Measurements from ENCODE around the gene IL11RA. TPM values are rescaled to one million over a fixed set of nuclear protein-coding genes. Genes with fewer than 3 reads are reported as not detected.

Gene IL11RA
- total RNA-seq, 2 experiments from 2014 or later = 18.3 to 21.3 TPM

- peaks cover 3% of the 10 kb centered on the region for H3K36me3 Mint-ChIP-seq (ENCODE audit: low read depth)
- H3K27me3 Mint-ChIP-seq = no peaks in the 10 kb centered on the region
- ATAC-seq (no peak), DNase-seq (no peak)
- ChIA-PET POLR2A (no interaction called here), CTCF (interaction anchor here (0.6 to 2.9 kb wide), 6 partner anchors 15 to 320 kb away, joined by 3 to 26 read pairs (median 3); no protein-coding TSS in a partner anchor)
- no peaks in the 10 kb centered on the region for H3K9me3 Mint-ChIP-seq (ENCODE audit: low read depth)
- H3K4me3 Mint-ChIP-seq = no peak overlapping the region
- H3K4me1 Mint-ChIP-seq = peaks cover 9% of the 10 kb centered on the region
- intact Hi-C loops (cut with DNase I, micrococcal nuclease) = no loop called here
- no peak overlapping the region for H3K27ac Mint-ChIP-seq
These were observed 34.7 kb downstream of the IL11RA start for GRCh38 chr9:34686732-34687131.

GRCh38 chr9:34687276-34688030, 35.5 kb downstream of the IL11RA start:
- intact Hi-C loops (cut with DNase I, micrococcal nuclease) = no loop called here
- ChIA-PET CTCF (interaction anchor here (1.4 to 2.9 kb wide), 3 partner anchors 14 to 311 kb away, joined by 3 to 26 read pairs (median 4); no protein-coding TSS in a partner anchor), POLR2A (no interaction called here)
- DNase-seq (no peak), ATAC-seq (no peak)
- H3K36me3 Mint-ChIP-seq (ENCODE audit: low read depth) = peaks cover 3% of the 10 kb centered on the region
- no peaks in the 10 kb centered on the region for H3K27me3 Mint-ChIP-seq
- H3K27ac Mint-ChIP-seq = no peak overlapping the region
- H3K4me1 Mint-ChIP-seq = peaks cover 9% of the 10 kb centered on the region
- H3K4me3 Mint-ChIP-seq = no peak overlapping the region
- H3K9me3 Mint-ChIP-seq (ENCODE audit: low read depth) = no peaks in the 10 kb centered on the region

GRCh38 chr9:34688329-34689115, 36.5 kb downstream of the IL11RA start:
- CTCF ChIA-PET = interaction anchor here (0.7 to 1.7 kb wide), 3 partner anchors 14 to 75 kb away, joined by 3 to 4 read pairs (median 4); no protein-coding TSS in a partner anchor
- no peak overlapping the region for H3K27ac Mint-ChIP-seq
- H3K36me3 Mint-ChIP-seq (ENCODE audit: low read depth) = peaks cover 3% of the 10 kb centered on the region
- intact Hi-C loops (cut with DNase I, micrococcal nuclease) = no loop called here
- H3K4me1 Mint-ChIP-seq = peaks cover 9% of the 10 kb centered on the region
- POLR2A ChIA-PET = no interaction called here
- ATAC-seq (no peak), DNase-seq (no peak)
- no peaks in the 10 kb centered on the region for H3K9me3 Mint-ChIP-seq (ENCODE audit: low read depth)
- no peak overlapping the region for H3K4me3 Mint-ChIP-seq
- no peaks in the 10 kb centered on the region for H3K27me3 Mint-ChIP-seq

GRCh38 chr9:34689116-34689470, 37.1 kb downstream of the IL11RA start:
- ChIA-PET CTCF (interaction anchor here (1.7 kb wide), 1 partner anchor 13 kb away, joined by 4 read pairs; no protein-coding TSS in a partner anchor), POLR2A (no interaction called here)
- Mint-ChIP-seq H3K9me3 (ENCODE audit: low read depth) (no peaks in the 10 kb centered on the region), H3K27me3 (no peaks in the 10 kb centered on the region), H3K4me3 (no peak overlapping the region), H3K36me3 (ENCODE audit: low read depth) (peaks cover under 1% of the 10 kb centered on the region), H3K27ac (no peak overlapping the region), H3K4me1 (peaks cover 5% of the 10 kb centered on the region)
- intact Hi-C loops (cut with DNase I, micrococcal nuclease) = no loop called here
- ATAC-seq (no peak), DNase-seq (no peak)

- Mint-ChIP-seq H3K36me3 (ENCODE audit: low read depth) (no peaks in the 10 kb centered on the region), H3K4me3 (no peak overlapping the region), H3K9me3 (ENCODE audit: low read depth) (no peaks in the 10 kb centered on the region), H3K27me3 (no peaks in the 10 kb centered on the region), H3K27ac (no peak overlapping the region), H3K4me1 (peaks cover 1% of the 10 kb centered on the region)
- intact Hi-C loops (cut with DNase I, micrococcal nuclease) = no loop called here
- DNase-seq = no peak
- ATAC-seq = no peak
- ChIA-PET POLR2A (no interaction called here), CTCF (interaction anchor here (1.7 kb wide), 1 partner anchor 13 kb away, joined by 4 read pairs; no protein-coding TSS in a partner anchor)
These were observed 37.5 kb downstream of the IL11RA start for GRCh38 chr9:34689512-34689911.

- DNase-seq (no peak), ATAC-seq (no peak)
- Mint-ChIP-seq H3K4me3 (no peak within 1 kb of the TSS), H3K27ac (no peak within 1 kb of the TSS), H3K9me3 (ENCODE audit: low read depth) (no peaks in the 10 kb centered on the region), H3K36me3 (ENCODE audit: low read depth) (no peaks in the 10 kb centered on the region), H3K4me1 (no peaks in the 10 kb centered on the region), H3K27me3 (no peaks in the 10 kb centered on the region)
- CTCF ChIA-PET = interaction anchor here (0.8 to 4.0 kb wide), 3 partner anchors 9 to 57 kb away, joined by 3 to 25 read pairs (median 3); no protein-coding TSS in a partner anchor
- POLR2A ChIA-PET = interaction anchor here (0.6 kb wide), 1 partner anchor 878 kb away, joined by 8 read pairs; no protein-coding TSS in a partner anchor
- intact Hi-C loops (cut with DNase I, micrococcal nuclease) = no loop called here
These were observed 39.3 kb downstream of the IL11RA start, which contains the start of gene CCL19 for GRCh38 chr9:34690983-34691935. CCL19 (minus strand) TSS chr9:34691276; CDS start chr9:34691139, 137 bp downstream.

- intact Hi-C loops (cut with DNase I, micrococcal nuclease) = no loop called here
- H3K4me3 Mint-ChIP-seq = no peak overlapping the region
- ChIA-PET CTCF (interaction anchor here (0.7 to 4.0 kb wide), 3 partner anchors 8 to 1211 kb away, joined by 3 to 25 read pairs (median 4); no protein-coding TSS in a partner anchor), POLR2A (no interaction called here)
- H3K9me3 Mint-ChIP-seq (ENCODE audit: low read depth) = no peaks in the 10 kb centered on the region
- DNase-seq = no peak
- no peak overlapping the region for H3K27ac Mint-ChIP-seq
- ATAC-seq = no peak
- no peaks in the 10 kb centered on the region for H3K27me3 Mint-ChIP-seq
- H3K36me3 Mint-ChIP-seq (ENCODE audit: low read depth) = no peaks in the 10 kb centered on the region
- H3K4me1 Mint-ChIP-seq = no peaks in the 10 kb centered on the region
These were observed 39.9 kb downstream of the IL11RA start for GRCh38 chr9:34691936-34692315.

GRCh38 chr9:34693560-34693959, 41.6 kb downstream of the IL11RA start:
- Mint-ChIP-seq H3K4me3 (no peak overlapping the region), H3K27me3 (no peaks in the 10 kb centered on the region), H3K36me3 (ENCODE audit: low read depth) (no peaks in the 10 kb centered on the region), H3K4me1 (no peaks in the 10 kb centered on the region), H3K9me3 (ENCODE audit: low read depth) (no peaks in the 10 kb centered on the region), H3K27ac (no peak overlapping the region)
- intact Hi-C loops (cut with DNase I, micrococcal nuclease) = no loop called here
- ChIA-PET CTCF (interaction anchor here (0.6 to 4.0 kb wide), 3 partner anchors 8 to 923 kb away, joined by 3 to 25 read pairs (median 3); no protein-coding TSS in a partner anchor), POLR2A (no interaction called here)
- ATAC-seq = no peak
- no peak for DNase-seq

- DNase-seq = no peak
- intact Hi-C loops (cut with DNase I, micrococcal nuclease) = no loop called here
- Mint-ChIP-seq H3K4me3 (no peak overlapping the region), H3K36me3 (ENCODE audit: low read depth) (no peaks in the 10 kb centered on the region), H3K9me3 (ENCODE audit: low read depth) (no peaks in the 10 kb centered on the region), H3K27ac (no peak overlapping the region), H3K27me3 (peaks cover under 1% of the 10 kb centered on the region), H3K4me1 (no peaks in the 10 kb centered on the region)
- ChIA-PET CTCF (interaction anchor here (0.5 to 1.2 kb wide), 3 partner anchors 10 to 1897 kb away, joined by 3 read pairs; no protein-coding TSS in a partner anchor), POLR2A (interaction anchor here (0.6 kb wide), 1 partner anchor 430 kb away, joined by 4 read pairs; no protein-coding TSS in a partner anchor)
- no peak for ATAC-seq
These were observed 42.8 kb downstream of the IL11RA start for GRCh38 chr9:34694811-34695210.

GRCh38 chr9:34701023-34701768, 49.2 kb downstream of the IL11RA start:
- ChIA-PET POLR2A (interaction anchor here (0.6 kb wide), 1 partner anchor 324 kb away, joined by 3 read pairs; no protein-coding TSS in a partner anchor), CTCF (interaction anchor here (0.5 to 5.2 kb wide), 20 partner anchors 9 to 871 kb away, joined by 3 to 26 read pairs (median 4); partner anchors contain the start of genes CCL19, CCL21, CCL27 and GALT)
- H3K27ac Mint-ChIP-seq = no peak overlapping the region
- no peaks in the 10 kb centered on the region for H3K9me3 Mint-ChIP-seq (ENCODE audit: low read depth)
- peak; percentile 89 for DNase-seq
- H3K4me3 Mint-ChIP-seq = peak overlapping the region; percentile 72
- peaks cover 8% of the 10 kb centered on the region for H3K27me3 Mint-ChIP-seq
- intact Hi-C loops (cut with DNase I, micrococcal nuclease) = loop anchor here (1.0 to 5.0 kb wide), 4 partner anchors 17 to 286 kb away; partner anchors contain the start of genes DNAJB5 (in 1 of the 2), GALT (in 1 of the 2) and RPP25L (in 1 of the 2)
- H3K36me3 Mint-ChIP-seq (ENCODE audit: low read depth) = no peaks in the 10 kb centered on the region
- ATAC-seq = peak; percentile 90
- H3K4me1 Mint-ChIP-seq = peaks cover 7% of the 10 kb centered on the region

All from activated CD4-positive, alpha-beta T cell treated with anti-CD3 and anti-CD28 coated beads for 36 hours (primary cell).